VCaP (cell line): Measurements from ENCODE around the gene ALAD.
"Not testable (repeated sequence)": the region's sequence is repeated elsewhere in the genome, so short reads cannot be mapped to it uniquely, and the experiment has no call there.

Experiments
- H3K27ac ChIP-seq: fragments of 450-650 bp; 2 replicates; pipeline ENCODE4 v1.5.1; 2017
- TF ChIP-seq, protein P1 (sequence below): fragments of 450-650 bp; conservative IDR thresholded peaks from 2 replicates; pipeline ENCODE4 v1.5.1; 2017; ENCODE audit warnings: mild to moderate bottlenecking, moderate library complexity

Gene ALAD

DNA sequence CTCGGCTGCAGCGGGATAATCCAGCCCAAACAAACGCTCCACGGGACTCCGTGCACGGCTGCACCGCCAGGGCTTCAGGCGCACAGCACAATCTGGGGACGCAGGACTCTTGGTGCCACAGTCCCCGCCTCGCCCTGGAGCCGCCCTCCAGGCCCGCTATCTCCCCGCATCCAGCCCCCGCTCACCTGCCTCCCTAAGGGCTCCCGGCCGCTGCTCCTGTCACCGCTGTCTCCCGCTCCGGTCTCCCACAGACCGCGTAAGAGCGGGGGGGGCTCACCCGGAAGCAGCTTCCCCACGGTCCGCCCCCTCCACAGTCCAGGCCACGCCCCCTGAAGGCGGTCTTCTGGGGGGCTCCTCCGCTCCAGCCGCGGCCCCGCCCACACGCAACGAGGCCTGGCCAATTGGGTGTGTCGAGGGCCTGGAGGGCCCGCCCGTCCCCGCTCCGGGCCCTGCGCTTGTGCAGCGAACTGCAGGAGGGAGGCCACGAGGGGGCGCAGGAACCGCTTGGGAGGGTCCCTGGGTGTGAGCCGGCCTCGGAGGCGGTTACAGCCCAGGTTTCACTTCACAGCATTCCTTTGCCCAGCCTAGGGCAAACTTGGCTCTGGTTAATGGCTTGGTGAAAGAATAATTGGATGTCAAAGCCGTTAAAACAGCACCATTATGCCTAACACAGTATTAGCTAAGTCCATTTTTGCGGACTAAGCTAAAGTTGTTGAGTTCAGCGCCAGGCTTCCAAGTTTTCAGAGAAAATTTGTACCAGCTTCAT, at the start of gene ALAD:
Gene ALAD (minus strand): TSS at position 258 of the 766 bp plus-strand sequence. CDS start 7,725 bp downstream, outside the sequence.
- peak within 1 kb of the TSS; percentile 67 for H3K27ac ChIP-seq
- TF ChIP-seq, protein P1, sequence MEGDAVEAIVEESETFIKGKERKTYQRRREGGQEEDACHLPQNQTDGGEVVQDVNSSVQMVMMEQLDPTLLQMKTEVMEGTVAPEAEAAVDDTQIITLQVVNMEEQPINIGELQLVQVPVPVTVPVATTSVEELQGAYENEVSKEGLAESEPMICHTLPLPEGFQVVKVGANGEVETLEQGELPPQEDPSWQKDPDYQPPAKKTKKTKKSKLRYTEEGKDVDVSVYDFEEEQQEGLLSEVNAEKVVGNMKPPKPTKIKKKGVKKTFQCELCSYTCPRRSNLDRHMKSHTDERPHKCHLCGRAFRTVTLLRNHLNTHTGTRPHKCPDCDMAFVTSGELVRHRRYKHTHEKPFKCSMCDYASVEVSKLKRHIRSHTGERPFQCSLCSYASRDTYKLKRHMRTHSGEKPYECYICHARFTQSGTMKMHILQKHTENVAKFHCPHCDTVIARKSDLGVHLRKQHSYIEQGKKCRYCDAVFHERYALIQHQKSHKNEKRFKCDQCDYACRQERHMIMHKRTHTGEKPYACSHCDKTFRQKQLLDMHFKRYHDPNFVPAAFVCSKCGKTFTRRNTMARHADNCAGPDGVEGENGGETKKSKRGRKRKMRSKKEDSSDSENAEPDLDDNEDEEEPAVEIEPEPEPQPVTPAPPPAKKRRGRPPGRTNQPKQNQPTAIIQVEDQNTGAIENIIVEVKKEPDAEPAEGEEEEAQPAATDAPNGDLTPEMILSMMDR, result peak; percentile 100

DNA sequence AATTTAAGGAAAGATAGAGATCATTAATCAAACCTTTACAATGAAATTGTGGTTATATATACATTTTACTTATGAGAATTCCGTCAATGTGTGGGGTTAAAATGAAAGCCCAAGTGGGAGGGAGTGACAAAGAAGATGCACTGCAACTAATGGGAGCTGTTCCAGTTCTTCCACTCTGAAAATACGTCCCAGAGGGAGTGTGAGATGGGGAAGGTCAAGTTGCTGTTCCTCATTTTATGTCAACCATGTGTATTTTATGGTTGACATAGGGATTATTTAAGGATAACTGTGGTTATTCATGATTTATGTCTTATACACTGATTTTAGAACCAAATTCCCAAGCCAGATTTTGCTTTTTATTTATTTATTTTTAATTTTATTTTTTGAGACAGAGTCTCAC, 48.3 kb upstream of the ALAD start:
- no peak overlapping the region for H3K27ac ChIP-seq
- TF ChIP-seq, protein P1, result no peak

DNA sequence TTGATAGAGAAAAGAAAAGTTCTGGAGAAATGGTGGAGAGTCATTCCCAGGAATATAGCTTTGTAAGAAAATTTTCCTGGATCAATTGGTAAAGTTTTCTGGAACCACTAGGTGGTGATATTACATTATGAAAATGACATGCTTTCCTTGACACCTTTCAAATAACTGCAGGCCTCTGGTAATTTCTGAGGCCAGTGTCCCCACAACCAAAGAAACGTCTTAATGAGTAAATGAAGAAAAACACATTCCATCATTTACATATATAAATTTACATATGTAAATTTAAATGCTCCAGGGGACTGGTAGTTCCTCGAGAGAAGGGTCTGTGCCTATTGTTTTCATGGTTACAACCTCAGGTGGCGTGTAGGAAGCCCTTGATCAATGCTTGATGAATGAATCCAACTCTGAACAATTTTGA, 45.2 kb upstream of the ALAD start:
- H3K27ac ChIP-seq, result peak overlapping the region; percentile 37
- TF ChIP-seq, protein P1, result peak; percentile 80

DNA sequence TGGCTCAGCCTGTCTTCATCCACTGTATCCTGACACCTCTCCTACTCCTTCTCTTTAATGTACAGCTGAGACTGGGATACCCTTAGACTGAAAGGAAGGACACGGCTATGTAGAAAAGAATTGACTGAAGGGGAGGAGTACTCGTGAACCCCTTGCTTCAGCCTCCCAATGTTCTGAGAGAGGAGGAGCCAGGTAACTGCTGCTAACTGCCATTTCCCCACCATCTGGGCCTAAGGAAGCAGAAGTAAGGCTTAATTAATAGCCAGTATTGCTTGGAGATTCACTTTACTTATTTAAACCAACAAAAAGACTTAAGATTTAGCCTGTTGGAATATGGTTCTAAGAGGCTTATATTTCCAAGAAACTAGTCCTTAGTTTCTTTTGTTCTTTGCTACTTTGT, 43.7 kb upstream of the ALAD start:
- no peak overlapping the region for H3K27ac ChIP-seq
- TF ChIP-seq, protein P1, result no peak

DNA sequence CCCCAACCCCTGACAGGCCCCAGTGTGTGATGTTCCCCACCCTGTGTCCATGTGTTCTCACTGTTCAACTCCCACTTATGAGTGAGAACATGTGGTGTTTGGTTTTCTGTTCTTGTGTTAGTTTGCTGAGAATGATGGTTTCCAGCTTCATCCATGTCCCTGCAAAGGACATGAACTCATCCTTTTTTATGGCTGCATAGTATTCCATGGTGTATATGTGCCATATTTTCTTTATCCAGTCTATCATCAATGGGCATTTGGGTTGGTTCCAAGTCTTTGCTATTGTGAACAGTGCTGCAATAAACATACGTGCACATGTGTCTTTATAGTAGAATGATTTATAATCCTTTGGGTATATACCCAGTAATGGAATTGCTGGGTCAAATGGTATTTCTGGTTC, 36.6 kb upstream of the ALAD start:
- not testable (repeated sequence) for H3K27ac ChIP-seq

DNA sequence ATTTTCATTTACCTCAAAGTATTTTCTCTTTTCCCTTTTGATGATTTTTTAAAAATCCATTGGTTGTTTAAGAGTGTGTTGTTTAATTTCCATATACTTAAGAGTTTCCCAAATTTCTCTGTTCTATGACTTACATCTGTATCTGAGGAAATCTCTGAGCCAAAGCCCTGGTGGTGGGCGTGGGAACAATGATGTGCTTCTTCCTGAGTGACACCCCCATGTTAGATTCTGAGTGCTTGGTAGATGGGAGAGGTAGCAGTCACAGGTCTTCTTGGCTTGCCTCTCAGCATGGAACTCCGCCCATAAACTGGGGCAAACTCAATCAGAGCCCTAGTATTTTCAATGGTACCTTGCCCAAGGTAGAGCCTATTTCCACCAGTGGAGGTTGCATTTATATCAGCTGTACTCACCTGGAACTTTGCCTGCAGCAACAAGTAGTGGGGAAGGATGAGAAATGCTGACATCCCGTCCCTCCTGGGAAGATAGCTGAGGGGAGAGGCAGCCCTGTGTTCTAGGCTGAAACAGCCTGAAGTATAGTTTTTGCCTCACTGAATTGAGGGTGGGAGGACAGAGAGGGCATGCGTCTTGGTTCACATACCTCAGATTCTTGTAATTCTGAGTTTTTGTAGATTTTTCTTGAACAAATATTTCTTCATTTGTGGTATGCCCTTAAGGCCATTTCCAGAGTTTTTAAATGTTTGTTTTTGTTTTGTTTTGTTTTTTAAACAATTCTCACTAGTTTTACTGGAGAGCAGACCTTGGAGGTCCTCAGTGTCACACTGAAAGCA, 35.8 kb upstream of the ALAD start:
- H3K27ac ChIP-seq, result no peak overlapping the region
- TF ChIP-seq, protein P1, result no peak

DNA sequence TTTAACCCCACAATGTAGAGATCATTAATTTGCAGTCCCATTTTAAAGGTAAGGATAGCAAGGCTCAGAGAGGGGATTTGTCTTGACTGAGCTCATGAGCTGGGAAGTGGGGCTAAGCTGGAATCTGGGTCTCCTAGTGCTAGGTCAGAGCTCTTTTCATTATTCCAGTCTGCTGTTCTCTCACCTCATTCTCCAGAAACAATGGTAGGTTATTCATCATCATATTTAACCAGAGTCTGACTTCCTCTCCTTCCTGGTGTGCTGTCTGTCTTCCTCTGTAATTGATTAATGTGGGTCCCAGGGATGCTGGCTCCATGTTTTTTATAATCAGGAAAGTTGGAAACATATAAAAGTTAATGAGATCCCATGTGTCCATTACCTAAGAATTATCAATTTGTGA, 30.1 kb upstream of the ALAD start:
- TF ChIP-seq, protein P1, result no peak

More for the DNA sequence above, 30.1 kb upstream of the ALAD start:
- no peak overlapping the region for H3K27ac ChIP-seq
